HG02938 (cell line): ENCODE results near the gene ASCC1.

ENCODE experiments used
- ATAC-seq: cut with Tn5 transposase; IDR thresholded peaks from one replicate; pipeline ENCODE4 v1.9.1; 2021; ENCODE audit warnings: mild to moderate bottlenecking, moderate library complexity; ENCODE audit not compliant: unreplicated experiment

ASCC1 gene

GRCh38 chr10:72086466-72087391 is 129.3 kb downstream of the ASCC1 start:
- no peak for ATAC-seq

- no peak for ATAC-seq
These were observed 130.1 kb downstream of the ASCC1 start for GRCh38 chr10:72085864-72086465.

- no peak for ATAC-seq
These were observed 130.9 kb downstream of the ASCC1 start for GRCh38 chr10:72085166-72085565.

- ATAC-seq: no peak
These were observed 132.2 kb downstream of the ASCC1 start for GRCh38 chr10:72083790-72084459.

GRCh38 chr10:72082856-72083789 is 133.0 kb downstream of the ASCC1 start:
- ATAC-seq: no peak

GRCh38 chr10:72081772-72082590 is 134.1 kb downstream of the ASCC1 start:
- ATAC-seq: no peak

GRCh38 chr10:72081210-72081609 is 134.9 kb downstream of the ASCC1 start:
- no peak for ATAC-seq

GRCh38 chr10:72080042-72080975 is 135.8 kb downstream of the ASCC1 start:
- ATAC-seq: no peak

- ATAC-seq: no peak
These were observed 136.7 kb downstream of the ASCC1 start for GRCh38 chr10:72079356-72079755.

- ATAC-seq: no peak
These were observed 138.6 kb downstream of the ASCC1 start for GRCh38 chr10:72077275-72077990.

- ATAC-seq: no peak
These were observed 139.3 kb downstream of the ASCC1 start for GRCh38 chr10:72076756-72077155.

GRCh38 chr10:72075376-72076115 is 140.5 kb downstream of the ASCC1 start:
- ATAC-seq: no peak

- no peak for ATAC-seq
These were observed 141.3 kb downstream of the ASCC1 start for GRCh38 chr10:72074574-72075375.

GRCh38 chr10:72073708-72074573 is 142.1 kb downstream of the ASCC1 start:
- ATAC-seq: no peak

GRCh38 chr10:72072639-72073038 is 143.4 kb downstream of the ASCC1 start:
- ATAC-seq: no peak

- ATAC-seq: no peak
These were observed 144.0 kb downstream of the ASCC1 start for GRCh38 chr10:72072046-72072445.
